IMR-90 (cell line): Measurements from ENCODE around the gene DRC3. TPM values are rescaled to one million over a fixed set of nuclear protein-coding genes. Genes with fewer than 3 reads are reported as not detected.
A peak's percentile ranks its signal among the peaks of the same experiment; 100 is the strongest.

Experiments used
- ATAC-seq: fragments of 200-7000 bp; cut with Tn5 transposase; 2 replicates; pipeline ENCODE4 v1.9.1; 2020; ENCODE audit warnings: low read depth, mild to moderate bottlenecking, moderate library complexity
- BruUV-seq: library from RNA; stranded (reverse); fragments of 400-500 nt; replicated peaks from 2 replicates; lab custom pipeline; 2021; lab: Mats Ljungman, UMichigan
- CTCF ChIA-PET: fragments of 300-600 bp; formaldehyde crosslinking; extraction: SDS; loops from one replicate; lab custom pipeline; 2021; ENCODE audit warnings: antibody characterized with exemption; lab: Yijun Ruan, JAX
- POLR2A ChIA-PET: fragments of 300-600 bp; sonication (Branson Sonifier 250); formaldehyde crosslinking; loops from one replicate; lab custom pipeline; 2022; ENCODE audit warnings: antibody characterized with exemption; ENCODE audit not compliant: unreplicated experiment; lab: Charles Lee
- DNase-seq: peaks from one replicate; pipeline ENCODE4 v3.0.0; 2013
- H2AFZ ChIP-seq: replicated peaks from 2 replicates; pipeline ENCODE3; 2013; ENCODE audit warnings: low read length, mild to moderate bottlenecking; ENCODE audit not compliant: poor library complexity
- H2AK5ac ChIP-seq: 2 replicates; pipeline ENCODE4 v1.6.1; 2013; ENCODE audit warnings: low read depth, low read length, inconsistent platforms
- H2AK9ac ChIP-seq: replicated peaks from 2 replicates; pipeline ENCODE3; 2013; ENCODE audit warnings: mild to moderate bottlenecking, low read depth, low read length, moderate library complexity; ENCODE audit not compliant: poor library complexity
- H2BK120ac ChIP-seq: 2 replicates; pipeline ENCODE4 v1.6.1; 2013; ENCODE audit warnings: low read depth, low read length, inconsistent platforms
- H2BK15ac ChIP-seq: 3 replicates; pipeline ENCODE4 v1.6.1; 2013; ENCODE audit warnings: low read depth, low read length, inconsistent platforms
- H2BK20ac ChIP-seq: 2 replicates; pipeline ENCODE4 v1.6.1; 2013; ENCODE audit warnings: low read depth, mild to moderate bottlenecking, inconsistent platforms, low read length, moderate library complexity
- H2BK5ac ChIP-seq: 2 replicates; pipeline ENCODE4 v1.6.1; 2013; ENCODE audit warnings: mild to moderate bottlenecking, low read depth, low read length, inconsistent platforms; ENCODE audit not compliant: poor library complexity, severe bottlenecking
- H3K14ac ChIP-seq: replicated peaks from 2 replicates; pipeline ENCODE4 v1.6.1; 2013; ENCODE audit warnings: low read depth, low read length, inconsistent platforms
- H3K18ac ChIP-seq: 2 replicates; pipeline ENCODE4 v1.6.1; 2013; ENCODE audit warnings: low read depth, low read length, control low read depth
- H3K23ac ChIP-seq: 2 replicates; pipeline ENCODE4 v1.6.1; 2013; ENCODE audit warnings: low read depth, low read length, inconsistent platforms
- H3K27ac ChIP-seq: 2 replicates; pipeline ENCODE4 v1.5.1; 2013; ENCODE audit warnings: mild to moderate bottlenecking, control low read depth, low read length; ENCODE audit not compliant: insufficient read depth
- H3K27me3 ChIP-seq: 2 replicates; pipeline ENCODE4 v1.6.1; 2013; ENCODE audit warnings: low read length; ENCODE audit not compliant: control insufficient read depth, insufficient read depth
- H3K36me3 ChIP-seq: 2 replicates; pipeline ENCODE4 v1.6.1; 2013; ENCODE audit warnings: low read length, mixed read lengths; ENCODE audit not compliant: control insufficient read depth, insufficient read depth
- H3K4ac ChIP-seq: 2 replicates; pipeline ENCODE4 v1.6.1; 2013; ENCODE audit warnings: low read depth, low read length, inconsistent platforms
- H3K4me1 ChIP-seq: 2 replicates; pipeline ENCODE4 v1.6.1; 2013; ENCODE audit warnings: low read length, mixed read lengths; ENCODE audit not compliant: control insufficient read depth, insufficient read depth
- H3K4me2 ChIP-seq: 2 replicates; pipeline ENCODE4 v1.6.1; 2013; ENCODE audit warnings: low read depth, mild to moderate bottlenecking, control low read depth, low read length, moderate library complexity
- H3K4me3 ChIP-seq: 2 replicates; pipeline ENCODE4 v1.5.1; 2013; ENCODE audit warnings: low read depth, mild to moderate bottlenecking, control low read depth, low read length, moderate library complexity; ENCODE audit not compliant: insufficient read depth
- H3K56ac ChIP-seq: 2 replicates; pipeline ENCODE4 v1.6.1; 2013; ENCODE audit warnings: low read length, inconsistent platforms; ENCODE audit not compliant: insufficient read depth; ENCODE audit errors: extremely low read depth
- H3K79me1 ChIP-seq, 2 experiments: 2 replicates each; pipeline ENCODE4 v1.6.1; 2013; ENCODE audit warnings: low read length in 2 of 2, inconsistent platforms in 1 of 2, low read depth in 1 of 2
- H3K9ac ChIP-seq: 2 replicates; pipeline ENCODE4 v1.6.1; 2013; ENCODE audit warnings: low read depth, low read length, control low read depth
- H3K9me1 ChIP-seq: 2 replicates; pipeline ENCODE4 v1.6.1; 2013; ENCODE audit warnings: low read length, inconsistent platforms; ENCODE audit not compliant: insufficient read depth
- H3K9me3 ChIP-seq: 2 replicates; pipeline ENCODE4 v1.6.1; 2013; ENCODE audit warnings: low read length; ENCODE audit not compliant: control insufficient read depth, insufficient read depth
- H4K20me1 ChIP-seq: 2 replicates; pipeline ENCODE4 v1.6.1; 2013; ENCODE audit warnings: low read length, inconsistent platforms; ENCODE audit not compliant: insufficient read depth
- H4K5ac ChIP-seq: 2 replicates; pipeline ENCODE4 v1.6.1; 2013; ENCODE audit warnings: mild to moderate bottlenecking, low read depth, low read length, control low read depth
- H4K8ac ChIP-seq, 2 experiments: 2 replicates each; pipeline ENCODE4 v1.6.1; 2013; ENCODE audit warnings: low read depth in 2 of 2, low read length in 2 of 2, control low read depth in 1 of 2, inconsistent platforms in 1 of 2
- H4K91ac ChIP-seq: 2 replicates; pipeline ENCODE4 v1.6.1; 2013; ENCODE audit warnings: low read depth, low read length, inconsistent platforms; ENCODE audit not compliant: insufficient read depth
- CHD1 ChIP-seq: IDR thresholded peaks from 2 replicates; pipeline ENCODE4 v1.6.1; 2012; ENCODE audit warnings: low read depth, low read length, improper control_type of control experiment
- FOS ChIP-seq: fragments of 150-350 bp; IDR thresholded peaks from 2 replicates; pipeline ENCODE4 v1.6.1; 2016; ENCODE audit warnings: low read depth, low read length
- MAFK ChIP-seq: IDR thresholded peaks from 2 replicates; pipeline ENCODE4 v1.6.1; 2012; ENCODE audit warnings: low read depth, low read length, improper control_type of control experiment
- MAZ ChIP-seq: IDR thresholded peaks from 2 replicates; pipeline ENCODE4 v1.6.1; 2012; ENCODE audit warnings: low read depth, mild to moderate bottlenecking, low read length, improper control_type of control experiment, moderate library complexity, borderline replicate concordance
- MXI1 ChIP-seq: IDR thresholded peaks from 2 replicates; pipeline ENCODE4 v1.6.1; 2012; ENCODE audit warnings: low read depth, mild to moderate bottlenecking, low read length, moderate library complexity, borderline replicate concordance
- NFE2L2 ChIP-seq: fragments of 150-350 bp; IDR thresholded peaks from 2 replicates; pipeline ENCODE4 v1.6.1; 2016; ENCODE audit warnings: low read depth, mild to moderate bottlenecking, low read length
- RAD21 ChIP-seq: IDR thresholded peaks from 2 replicates; pipeline ENCODE4 v1.6.1; 2012; ENCODE audit warnings: low read length, improper control_type of control experiment
- RCOR1 ChIP-seq: IDR thresholded peaks from 2 replicates; pipeline ENCODE4 v1.6.1; 2012; ENCODE audit warnings: mild to moderate bottlenecking, low read length, improper control_type of control experiment; ENCODE audit not compliant: insufficient replicate concordance
- SMC3 ChIP-seq: fragments of 150-350 bp; IDR thresholded peaks from 2 replicates; pipeline ENCODE4 v1.6.1; 2016; ENCODE audit warnings: low read depth, mild to moderate bottlenecking, antibody characterized with exemption, low read length, moderate library complexity
- WGBS, 2 experiments: methylation state at CpG; one replicate each; pipeline versions ENCODE4 v1.1.5 to v1.1.7; 2013; ENCODE audit warnings: missing lambda C conversion rate in 2 of 2; ENCODE audit not compliant: insufficient read length in 1 of 2; ENCODE audit errors: extremely low coverage in 2 of 2; 5-methylcytosine and 5-hydroxymethylcytosine counted together
- dilution Hi-C: fragments of 300-500 bp; cut with HindIII; formaldehyde crosslinking; loops from one replicate; pipeline ENCODE4 v1.14.3; 2018; ENCODE audit warnings: low sequenced_read_pairs; ENCODE audit not compliant: unreplicated experiment
- in situ Hi-C: fragments of 300-500 bp; cut with MboI; formaldehyde crosslinking; loops from 3 replicates; pipeline ENCODE4 v1.14.3; 2019; ENCODE audit warnings: low sequenced_read_pairs, inconsistent platforms, mixed read lengths
- intact Hi-C: fragments of 100-400 bp; cut with micrococcal nuclease; formaldehyde crosslinking; loops from 2 replicates; pipeline ENCODE4 v1.10.0; 2022
- polyA plus RNA-seq, 3 experiments: library from polyadenylated mRNA; depleted of rRNA; stranded (reverse); fragments of >200 nt; gene quantifications; 2 replicates each; pipeline ENCODE4 v1.2.3, GENCODE V29; 2012; ENCODE audit warnings: low replicate concordance in 1 of 3
- total RNA-seq: library from RNA; depleted of rRNA; stranded (reverse); fragments of >200 nt; gene quantifications from 2 replicates; pipeline ENCODE4 v1.2.3, GENCODE V29; 2012

DRC3 gene
- total and polyA plus RNA-seq, 2 of the 4 experiments (the other 2 are of a cell fraction), result 0.55 to 0.72 TPM

DNA sequence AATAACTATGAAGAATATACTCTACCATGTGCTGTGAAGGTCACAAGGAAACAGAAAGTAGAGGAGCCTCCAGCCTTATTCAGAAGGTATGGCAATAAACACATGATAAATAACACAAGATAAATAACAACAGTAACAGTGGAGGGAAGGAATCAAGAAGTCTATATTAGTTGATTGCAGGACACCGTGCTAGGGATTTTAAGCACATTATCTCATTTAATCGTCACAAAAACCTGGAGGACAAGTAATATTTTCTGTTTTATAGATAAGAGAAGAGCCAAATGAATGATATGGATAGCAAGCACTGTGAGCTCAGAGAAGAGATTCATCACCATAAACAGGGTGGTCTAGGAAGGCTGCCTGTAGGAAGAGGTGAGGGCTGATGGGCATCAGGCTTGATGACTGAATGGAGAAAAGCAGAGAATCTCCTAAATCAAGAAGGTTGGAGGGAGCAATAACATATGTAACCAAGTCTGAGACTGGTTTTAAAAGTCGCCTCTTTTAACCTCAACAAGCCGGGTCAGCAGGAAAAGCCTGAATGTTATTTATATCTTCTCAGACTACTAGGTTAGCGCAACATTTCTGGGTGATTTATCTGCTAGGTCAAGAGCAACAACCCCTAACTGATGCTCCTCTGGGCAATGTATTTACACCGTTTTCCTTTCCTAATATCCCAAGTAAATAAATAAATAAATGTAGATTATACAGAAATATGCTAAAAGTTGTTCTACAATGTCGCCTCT lies 8.8 kb upstream of the DRC3 start:
- Histone ChIP-seq H3K79me1 (peaks cover 22 to 75% of the 10 kb centered on the region in 2 experiments), H3K9me3 (no peaks in the 10 kb centered on the region), H3K9ac (no peak overlapping the region), H3K4me2 (no peak overlapping the region), H3K27me3 (no peaks in the 10 kb centered on the region), H2AK9ac (no peak overlapping the region), H3K23ac (peak overlapping the region; percentile 55; the same call in 1 of the 2 replicates), H2AK5ac (no peak overlapping the region), H4K91ac (no peak overlapping the region), H3K4me3 (no peak overlapping the region), H4K20me1 (peaks cover 26% of the 10 kb centered on the region; the same call in 1 of the 2 replicates), H3K4ac (no peak overlapping the region), H3K9me1 (peaks cover 15% of the 10 kb centered on the region), H3K36me3 (no peaks in the 10 kb centered on the region), H3K14ac (no peak overlapping the region; the same call in 1 of the 2 replicates), H4K8ac (no peak overlapping the region), H2BK15ac (no peak overlapping the region), H2BK120ac (no peak overlapping the region), H3K18ac (no peak overlapping the region), H2BK20ac (no peak overlapping the region), H2BK5ac (no peak overlapping the region), H3K56ac (no peak overlapping the region), H4K5ac (no peak overlapping the region), H2AFZ (no peak overlapping the region), H3K27ac (no peak overlapping the region), H3K4me1 (peaks cover 16% of the 10 kb centered on the region)
- ATAC-seq (no peak), DNase-seq (no peak)
- BruUV-seq, result no TSS peak
- ChIA-PET CTCF (interaction anchor here (0.6 kb wide), 1 partner anchor 44 kb away, joined by 3 read pairs; no protein-coding TSS in a partner anchor), POLR2A (no interaction called here)
- in situ Hi-C loops, result no loop called here
- dilution Hi-C loops, result no loop called here
- TF ChIP-seq SMC3 (no peak), RAD21 (no peak), NFE2L2 (no peak), MAFK (no peak), MAZ (no peak), RCOR1 (no peak), FOS (no peak), MXI1 (no peak), CHD1 (no peak)
- intact Hi-C loops, result no loop called here
- 100% methylated on average over 1 of the region's 7 CpGs; no CpG with 5 or more reads in 1 of the 2 experiments for WGBS, 2 experiments
